Activated CD8-positive, alpha-beta memory T cell treated with anti-CD3 and anti-CD28 coated beads for 36 hours (primary cell): ENCODE data around the gene DHRS2. TPM values are rescaled to one million over a fixed set of nuclear protein-coding genes. Genes with fewer than 3 reads are reported as not detected.
"Not testable (repeated sequence)": the region's sequence is repeated elsewhere in the genome, so short reads cannot be mapped to it uniquely, and the experiment has no call there.

ENCODE experiments used
- CTCF ChIA-PET: fragments of 350-600 bp; sonication (Branson Sonifier 250); formaldehyde crosslinking; loops from one replicate; lab custom pipeline; 2021; ENCODE audit warnings: antibody characterized with exemption; lab: Charles Lee
- POLR2A ChIA-PET: fragments of 350-600 bp; sonication (Branson Sonifier 250); formaldehyde crosslinking; loops from one replicate; lab custom pipeline; 2021; ENCODE audit warnings: antibody characterized with exemption; lab: Charles Lee
- total RNA-seq, 2 experiments: library from RNA; stranded (reverse); gene quantifications; one replicate each; pipeline ENCODE4 v1.2.3, GENCODE V29; 2021

Gene DHRS2
- total RNA-seq, 2 experiments from 2014 or later = 3.0 to 3.5 TPM

DNA sequence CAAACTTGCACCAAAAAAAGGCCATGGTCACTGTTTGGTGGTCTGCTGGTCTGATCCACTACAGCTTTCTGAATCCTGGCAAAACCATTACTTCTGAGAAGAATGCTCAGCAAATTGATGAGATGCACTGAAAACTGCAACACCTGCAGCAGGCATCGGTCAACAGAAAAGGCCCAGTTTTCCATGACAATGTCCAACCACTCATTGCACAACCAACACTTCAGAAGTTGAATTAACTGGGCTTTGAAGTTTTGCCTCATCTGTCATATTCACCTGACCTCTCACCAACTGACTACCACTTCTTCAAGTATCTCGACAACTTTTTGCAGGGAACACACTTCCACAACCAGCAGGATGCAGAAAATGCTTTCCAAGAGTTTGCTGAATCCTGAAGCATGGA, 7.0 kb upstream of the DHRS2 start:
- CTCF ChIA-PET = interaction anchor here (0.6 kb wide), 1 partner anchor 13 kb away, joined by 3 read pairs; no protein-coding TSS in a partner anchor

GRCh38 chr14:23629832-23630396, 6.2 kb upstream of the DHRS2 start:
- POLR2A ChIA-PET = no interaction called here
- CTCF ChIA-PET = interaction anchor here (4.7 kb wide), 1 partner anchor 40 kb away, joined by 33 read pairs; no protein-coding TSS in a partner anchor

More for the DNA sequence above, 7.0 kb upstream of the DHRS2 start:
- POLR2A ChIA-PET = no interaction called here

DNA sequence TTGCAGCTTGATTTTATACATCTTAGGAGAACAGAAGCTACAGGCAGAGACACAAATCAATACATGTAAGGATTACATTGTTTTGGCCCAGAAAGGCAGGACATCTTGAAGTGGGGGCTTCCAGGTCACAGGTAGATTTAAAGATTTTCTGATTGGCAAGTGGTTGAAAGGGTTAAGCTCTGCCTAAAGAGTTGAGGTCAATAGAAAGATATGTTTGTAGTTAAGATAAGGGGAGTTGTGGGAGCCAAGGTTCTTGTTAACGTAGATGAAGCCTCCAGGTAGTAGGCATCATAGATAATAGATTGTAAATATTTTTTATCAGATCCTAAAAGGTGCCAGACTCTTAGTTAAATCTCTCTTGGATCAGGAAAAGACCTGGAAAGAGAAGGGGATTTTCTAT, 5.5 kb upstream of the DHRS2 start:
- POLR2A ChIA-PET = no interaction called here

DNA sequence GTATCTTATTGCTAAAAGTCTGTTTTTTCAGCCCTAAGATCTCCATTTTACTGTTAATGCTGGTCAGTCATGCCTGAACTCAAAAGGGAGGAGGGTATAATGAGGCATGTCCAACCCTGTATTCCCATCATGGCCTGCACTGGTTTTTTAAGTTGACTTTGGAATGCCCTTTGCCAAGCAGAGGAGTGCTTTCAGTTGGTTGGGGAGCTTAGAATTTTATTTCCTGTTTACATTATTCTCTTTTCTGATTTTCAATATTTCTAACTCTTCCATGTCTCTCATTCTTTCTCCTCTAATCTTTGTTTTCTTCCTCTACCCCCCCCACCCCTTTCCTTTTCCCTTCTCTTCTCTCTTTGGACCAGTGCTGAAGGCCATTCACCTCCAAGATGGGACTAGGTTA, 4.9 kb upstream of the DHRS2 start:
- CTCF ChIA-PET = interaction anchor here (0.9 to 4.7 kb wide), 24 partner anchors 9 to 304 kb away, joined by 3 to 33 read pairs (median 6); no protein-coding TSS in a partner anchor
- POLR2A ChIA-PET = interaction anchor here (0.5 kb wide), 1 partner anchor 32 kb away, joined by 4 read pairs; no protein-coding TSS in a partner anchor

More for the DNA sequence above, 5.5 kb upstream of the DHRS2 start:
- CTCF ChIA-PET = interaction anchor here (1.6 to 4.7 kb wide), 6 partner anchors 24 to 49 kb away, joined by 3 to 33 read pairs (median 6); no protein-coding TSS in a partner anchor

DNA sequence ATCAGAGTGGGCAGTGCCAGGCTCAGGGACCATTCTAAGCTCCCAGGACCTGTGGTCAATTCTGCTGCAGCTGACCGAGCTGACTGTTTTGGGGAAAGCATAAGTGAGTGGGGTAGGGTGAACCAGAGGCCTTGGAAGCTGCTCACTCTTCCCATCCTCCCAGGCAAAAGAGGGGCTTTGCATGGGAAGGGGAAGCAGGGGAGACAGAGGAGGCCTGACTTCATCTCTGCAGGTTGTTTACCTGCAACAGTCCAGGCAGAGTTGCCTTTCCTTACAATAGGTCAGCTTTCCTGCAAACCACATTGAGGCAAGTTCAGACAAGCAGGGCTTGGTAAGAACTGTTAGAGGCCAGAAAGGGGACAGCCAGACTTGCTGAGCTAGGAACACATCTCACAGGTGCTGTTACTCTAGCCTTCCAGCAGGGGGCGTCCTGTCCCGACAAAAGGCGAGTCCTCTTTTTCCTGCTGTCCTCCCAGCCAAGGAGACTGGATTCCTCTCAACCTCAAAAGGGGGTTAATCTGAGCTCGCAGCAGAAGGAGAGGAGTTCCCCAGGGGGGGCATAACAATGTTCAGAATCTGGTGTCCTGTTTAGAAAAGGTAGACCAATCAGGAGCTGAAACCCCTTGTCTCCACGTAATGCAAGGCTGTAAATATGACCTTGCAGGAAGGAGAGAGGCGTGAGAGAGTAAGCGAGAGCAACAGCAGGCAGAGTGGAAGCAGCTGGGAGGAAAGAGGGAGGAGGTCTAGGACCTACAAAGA, 4.3 kb upstream of the DHRS2 start:
- ChIA-PET POLR2A (no interaction called here), CTCF (interaction anchor here (0.7 to 4.7 kb wide), 29 partner anchors 9 to 323 kb away, joined by 3 to 33 read pairs (median 6); no protein-coding TSS in a partner anchor)

- ChIA-PET CTCF (interaction anchor here (0.7 to 4.7 kb wide), 27 partner anchors 9 to 322 kb away, joined by 3 to 33 read pairs (median 6); no protein-coding TSS in a partner anchor), POLR2A (no interaction called here)
Measured at GRCh38 chr14:23632461-23633159, 3.6 kb upstream of the DHRS2 start.

- ChIA-PET POLR2A (no interaction called here), CTCF (interaction anchor here (1.1 to 4.7 kb wide), 9 partner anchors 8 to 322 kb away, joined by 3 to 33 read pairs (median 13); no protein-coding TSS in a partner anchor)
Measured at GRCh38 chr14:23633160-23633701, 2.9 kb upstream of the DHRS2 start.

- CTCF ChIA-PET, POLR2A ChIA-PET: not testable (repeated sequence)
Measured at GRCh38 chr14:23634698-23635412, 1.3 kb upstream of the DHRS2 start.

DNA sequence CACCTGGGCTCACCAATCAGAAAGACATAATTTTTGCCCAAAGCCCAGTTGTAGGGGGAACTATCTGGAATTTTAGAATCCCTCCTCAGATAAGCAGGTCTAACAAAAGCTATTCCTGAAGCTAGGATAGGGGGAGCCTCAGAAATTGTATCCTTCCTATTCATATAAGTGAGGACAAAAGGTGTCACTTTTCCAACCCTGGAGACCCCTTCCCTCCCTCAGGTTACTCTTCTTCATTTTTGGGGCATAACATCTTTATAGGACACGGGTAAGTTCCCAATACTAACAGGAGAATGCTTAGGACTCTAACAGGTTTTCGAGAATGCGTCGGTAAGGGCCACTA, 1.1 kb downstream of the DHRS2 start:
- POLR2A ChIA-PET, CTCF ChIA-PET: not testable (repeated sequence)

DNA sequence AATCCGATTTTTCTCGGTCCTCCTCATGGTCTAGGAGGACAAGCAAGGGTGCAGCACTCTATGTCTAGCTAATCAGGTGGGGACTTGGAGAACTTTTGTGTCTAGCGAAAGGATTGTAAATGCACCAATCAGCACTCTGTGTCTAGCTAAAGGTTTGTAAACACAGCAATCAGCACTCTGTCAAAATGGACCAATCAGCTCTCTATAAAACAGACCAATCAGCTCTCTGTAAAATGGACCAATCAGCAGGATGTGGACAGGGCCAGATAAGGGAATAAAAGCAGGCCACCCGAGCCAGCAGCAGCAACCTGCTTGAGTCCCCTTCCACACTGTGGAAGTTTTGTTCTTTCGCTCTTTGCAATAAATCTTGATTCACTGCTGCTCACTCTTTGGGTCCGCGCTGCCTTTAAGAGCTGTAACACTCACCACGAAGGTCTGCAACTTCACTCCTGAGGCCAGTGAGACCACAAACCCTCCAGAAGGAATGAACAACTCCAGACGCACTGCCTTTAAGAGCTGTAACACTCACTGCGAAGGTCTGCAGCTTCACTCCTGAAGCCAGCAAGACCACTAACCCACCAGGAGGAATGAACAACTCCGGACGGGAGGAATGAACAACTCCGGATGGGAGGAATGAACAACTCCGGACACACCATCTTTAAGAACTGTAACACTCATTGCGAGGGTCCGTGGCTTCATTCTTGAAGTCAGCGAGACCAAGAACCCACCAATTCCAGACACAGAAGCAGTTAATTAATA, 1.7 kb downstream of the DHRS2 start:
- CTCF ChIA-PET, POLR2A ChIA-PET: not testable (repeated sequence)

GRCh38 chr14:23638414-23639047, 2.4 kb downstream of the DHRS2 start:
- POLR2A ChIA-PET = no interaction called here
- CTCF ChIA-PET = no interaction called here

DNA sequence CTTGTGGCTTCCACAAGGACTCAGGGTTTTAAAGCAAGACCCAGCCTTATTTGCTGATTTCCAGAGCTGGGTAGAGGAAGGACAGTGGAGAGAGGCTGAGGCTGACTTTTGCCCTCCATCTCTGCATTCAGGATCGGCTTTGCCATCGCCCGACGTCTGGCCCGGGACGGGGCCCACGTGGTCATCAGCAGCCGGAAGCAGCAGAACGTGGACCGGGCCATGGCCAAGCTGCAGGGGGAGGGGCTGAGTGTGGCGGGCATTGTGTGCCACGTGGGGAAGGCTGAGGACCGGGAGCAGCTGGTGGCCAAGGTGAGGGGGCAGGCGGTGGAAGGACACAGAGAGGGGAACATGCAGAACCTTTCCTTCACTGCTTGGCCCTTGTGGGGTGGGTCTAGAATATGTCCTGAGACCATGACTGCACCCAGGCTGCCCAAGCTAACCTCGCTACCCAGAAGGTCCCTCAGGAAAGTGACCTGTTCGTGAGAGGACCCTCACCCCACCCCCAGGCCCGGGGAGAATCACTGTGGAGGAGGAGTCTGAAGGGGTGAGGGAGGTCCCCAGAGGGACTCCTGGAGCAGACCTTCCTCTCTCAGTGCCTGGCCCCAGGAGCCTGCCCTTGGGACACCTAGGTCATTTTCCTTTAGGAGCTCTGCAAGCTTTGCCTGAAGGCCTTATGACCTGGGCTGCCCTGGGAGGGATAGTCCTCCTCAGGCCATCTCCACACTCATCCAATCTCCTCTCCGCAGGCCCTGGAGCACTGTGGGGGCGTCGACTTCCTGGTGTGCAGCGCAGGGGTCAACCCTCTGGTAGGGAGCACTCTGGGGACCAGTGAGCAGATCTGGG, 3.1 kb downstream of the DHRS2 start:
- POLR2A ChIA-PET = no interaction called here
- CTCF ChIA-PET = interaction anchor here (0.5 kb wide), 1 partner anchor 403 kb away, joined by 3 read pairs; no protein-coding TSS in a partner anchor

- ChIA-PET CTCF (interaction anchor here (0.5 to 2.7 kb wide), 2 partner anchors 8 to 404 kb away, joined by 3 to 22 read pairs; no protein-coding TSS in a partner anchor), POLR2A (no interaction called here)
Measured at GRCh38 chr14:23639891-23640523, 3.8 kb downstream of the DHRS2 start.

- POLR2A ChIA-PET = no interaction called here
- CTCF ChIA-PET = interaction anchor here (2.7 kb wide), 1 partner anchor 8 kb away, joined by 22 read pairs; no protein-coding TSS in a partner anchor
Measured at GRCh38 chr14:23640524-23641141, 4.5 kb downstream of the DHRS2 start.

GRCh38 chr14:23641180-23641914, 5.2 kb downstream of the DHRS2 start:
- ChIA-PET POLR2A (no interaction called here), CTCF (interaction anchor here (2.7 kb wide), 1 partner anchor 9 kb away, joined by 22 read pairs; no protein-coding TSS in a partner anchor)
